OCI-LY1 (cell line): ENCODE measurements around the gene IL21.
"Not testable (repeated sequence)": the region's sequence is repeated elsewhere in the genome, so short reads cannot be mapped to it uniquely, and the experiment has no call there.

ENCODE experiments used
- H2AFZ ChIP-seq: fragments of 200-600 bp; sonication (generic), shearing (Covaris generic); 2 replicates; pipeline ENCODE4 v1.6.0; 2014; ENCODE audit warnings: antibody characterized with exemption, mild to moderate bottlenecking, low read length
- H3F3A ChIP-seq: fragments of 200-600 bp; sonication (generic), shearing (Covaris generic); 2 replicates; pipeline ENCODE4 v1.6.0; 2014; ENCODE audit warnings: mild to moderate bottlenecking, antibody characterized with exemption, low read length, moderate library complexity; ENCODE audit not compliant: insufficient read depth
- H3K27ac ChIP-seq: fragments of 200-600 bp; sonication (generic); 2 replicates; pipeline ENCODE4 v1.5.1; 2014; ENCODE audit warnings: low read length, mixed run types, mild to moderate bottlenecking, low read depth; ENCODE audit not compliant: poor library complexity, severe bottlenecking
- H3K27me3 ChIP-seq: fragments of 200-600 bp; sonication (generic); 2 replicates; pipeline ENCODE4 v1.6.0; 2014; ENCODE audit warnings: antibody characterized with exemption, mild to moderate bottlenecking, low read length, moderate library complexity; ENCODE audit not compliant: insufficient read depth
- H3K36me3 ChIP-seq: fragments of 200-600 bp; sonication (generic); 2 replicates; pipeline ENCODE4 v1.6.1; 2014; ENCODE audit warnings: mild to moderate bottlenecking, antibody characterized with exemption, low read length, moderate library complexity, mixed read lengths; ENCODE audit not compliant: insufficient read depth
- H3K4me1 ChIP-seq: fragments of 200-600 bp; sonication (generic); 2 replicates; pipeline ENCODE4 v1.5.1; 2014; ENCODE audit warnings: mild to moderate bottlenecking, low read length, moderate library complexity; ENCODE audit not compliant: insufficient read depth, severe bottlenecking
- H3K4me2 ChIP-seq: fragments of 200-600 bp; sonication (generic), shearing (Covaris generic); 2 replicates; pipeline ENCODE4 v1.6.1; 2014; ENCODE audit warnings: low read length
- H3K4me3 ChIP-seq: fragments of 200-600 bp; sonication (generic); 2 replicates; pipeline ENCODE4 v1.5.1; 2014; ENCODE audit warnings: low read length, low read depth, mild to moderate bottlenecking, mixed read lengths; ENCODE audit not compliant: poor library complexity, severe bottlenecking
- H3K79me2 ChIP-seq: fragments of 200-600 bp; shearing (Covaris generic); 2 replicates; pipeline ENCODE4 v1.6.1; 2016; ENCODE audit warnings: mixed run types, low read length, mixed read lengths; ENCODE audit not compliant: insufficient read depth
- H3K9ac ChIP-seq: fragments of 200-600 bp; sonication (generic), shearing (Covaris generic); 2 replicates; pipeline ENCODE4 v1.6.1; 2014; ENCODE audit warnings: mild to moderate bottlenecking, low read length, mixed read lengths
- H3K9me2 ChIP-seq: fragments of 200-600 bp; sonication (generic), shearing (Covaris generic); 2 replicates; pipeline ENCODE4 v1.6.1; 2014; ENCODE audit warnings: low read depth, mild to moderate bottlenecking, low read length, mixed read lengths
- H3K9me3 ChIP-seq: fragments of 200-600 bp; shearing (Covaris generic); 2 replicates; pipeline ENCODE4 v1.6.1; 2014; ENCODE audit warnings: low read length, mixed read lengths
- H4K20me1 ChIP-seq: fragments of 200-600 bp; sonication (generic), shearing (Covaris generic); 2 replicates; pipeline ENCODE4 v1.6.0; 2016; ENCODE audit warnings: mild to moderate bottlenecking, low read length; ENCODE audit not compliant: insufficient read depth
- EZH2 ChIP-seq: fragments of 200-600 bp; sonication (generic), shearing (Covaris generic); IDR thresholded peaks from 2 replicates; pipeline ENCODE4 v1.8.0; 2017; ENCODE audit warnings: borderline replicate concordance, mixed run types, mild to moderate bottlenecking, antibody characterized with exemption, low read length, moderate library complexity, mixed read lengths
- TF ChIP-seq, protein P1 (sequence below): fragments of 200-600 bp; sonication (generic), shearing (Covaris generic); IDR thresholded peaks from 2 replicates; pipeline ENCODE4 v1.5.1; 2017; ENCODE audit warnings: mild to moderate bottlenecking, antibody characterized with exemption, low read length, moderate library complexity, mixed read lengths

Gene IL21

DNA sequence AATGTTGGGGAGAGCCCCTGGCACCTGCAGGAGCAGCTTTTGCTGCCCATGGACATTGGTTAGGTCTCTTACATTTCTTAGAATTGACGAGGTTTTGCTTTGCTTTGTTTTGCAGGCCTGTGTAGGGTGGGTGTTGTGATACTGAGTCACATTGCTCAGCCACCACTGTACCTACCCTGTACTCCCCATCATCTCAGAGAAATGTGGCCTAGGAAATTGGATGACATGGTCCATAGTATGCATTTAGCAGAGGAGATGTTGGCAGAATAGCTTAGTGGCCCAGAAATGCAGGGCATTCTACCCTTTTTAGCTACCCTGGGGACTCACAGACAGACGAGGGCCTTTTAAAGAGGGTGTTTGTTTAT is 43.7 kb downstream of the IL21 start:
- Histone ChIP-seq H2AFZ (no peak overlapping the region), H3K27me3 (no peaks in the 10 kb centered on the region), H3K9ac (no peak overlapping the region), H4K20me1 (no peaks in the 10 kb centered on the region), H3K9me3 (no peaks in the 10 kb centered on the region), H3F3A (no peaks in the 10 kb centered on the region), H3K4me2 (no peak overlapping the region), H3K4me1 (no peaks in the 10 kb centered on the region), H3K36me3 (no peaks in the 10 kb centered on the region), H3K9me2 (no peaks in the 10 kb centered on the region), H3K27ac (no peak overlapping the region), H3K4me3 (no peak overlapping the region), H3K79me2 (no peaks in the 10 kb centered on the region)
- TF ChIP-seq, protein P1, sequence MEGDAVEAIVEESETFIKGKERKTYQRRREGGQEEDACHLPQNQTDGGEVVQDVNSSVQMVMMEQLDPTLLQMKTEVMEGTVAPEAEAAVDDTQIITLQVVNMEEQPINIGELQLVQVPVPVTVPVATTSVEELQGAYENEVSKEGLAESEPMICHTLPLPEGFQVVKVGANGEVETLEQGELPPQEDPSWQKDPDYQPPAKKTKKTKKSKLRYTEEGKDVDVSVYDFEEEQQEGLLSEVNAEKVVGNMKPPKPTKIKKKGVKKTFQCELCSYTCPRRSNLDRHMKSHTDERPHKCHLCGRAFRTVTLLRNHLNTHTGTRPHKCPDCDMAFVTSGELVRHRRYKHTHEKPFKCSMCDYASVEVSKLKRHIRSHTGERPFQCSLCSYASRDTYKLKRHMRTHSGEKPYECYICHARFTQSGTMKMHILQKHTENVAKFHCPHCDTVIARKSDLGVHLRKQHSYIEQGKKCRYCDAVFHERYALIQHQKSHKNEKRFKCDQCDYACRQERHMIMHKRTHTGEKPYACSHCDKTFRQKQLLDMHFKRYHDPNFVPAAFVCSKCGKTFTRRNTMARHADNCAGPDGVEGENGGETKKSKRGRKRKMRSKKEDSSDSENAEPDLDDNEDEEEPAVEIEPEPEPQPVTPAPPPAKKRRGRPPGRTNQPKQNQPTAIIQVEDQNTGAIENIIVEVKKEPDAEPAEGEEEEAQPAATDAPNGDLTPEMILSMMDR: no peak
- no peak for TF ChIP-seq EZH2

DNA sequence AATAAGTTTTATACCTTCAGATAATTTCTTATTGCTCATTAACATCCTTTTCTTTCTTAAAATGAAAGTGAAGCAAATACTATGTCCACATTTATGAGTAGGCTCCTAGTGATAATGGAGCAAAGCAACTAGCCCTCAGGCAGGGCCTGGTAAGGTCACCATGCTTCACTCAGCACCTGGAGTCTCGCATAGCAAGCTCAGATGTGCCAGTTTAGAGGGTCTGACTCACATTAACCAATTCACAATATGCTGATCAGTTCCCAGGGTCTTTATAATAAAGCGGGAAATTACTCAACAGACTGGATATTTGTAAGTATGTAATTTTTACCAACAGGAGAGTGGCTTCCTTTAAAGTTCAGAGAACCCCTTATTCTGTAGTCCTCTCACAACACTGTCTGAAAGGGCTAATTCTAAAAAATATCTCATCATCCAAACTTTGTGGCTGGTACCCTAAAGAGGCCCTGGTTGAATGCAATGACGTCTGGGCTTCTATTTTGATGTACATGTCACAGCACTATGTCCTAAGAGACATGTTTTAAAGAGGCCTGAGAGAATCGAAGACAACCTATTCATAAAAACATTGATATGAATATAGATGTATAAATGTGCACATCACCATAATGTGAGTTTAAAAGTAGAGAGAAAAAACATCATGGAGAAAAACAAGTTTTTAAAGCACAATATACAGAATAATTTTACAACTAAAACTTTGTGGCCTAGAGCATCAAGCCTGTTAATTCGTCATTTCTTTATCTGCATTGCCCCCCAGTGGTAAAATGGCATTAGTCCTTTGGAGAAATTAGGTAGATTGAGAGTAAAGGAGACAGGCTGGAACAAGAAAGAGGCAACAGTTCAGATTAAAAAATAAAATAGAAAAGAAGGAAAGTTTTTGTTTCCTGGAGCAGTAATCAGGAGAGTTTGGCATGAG is 44.3 kb downstream of the IL21 start:
- Histone ChIP-seq H3K27ac (no peak overlapping the region), H3K9me2 (no peaks in the 10 kb centered on the region), H2AFZ (no peak overlapping the region), H3K36me3 (no peaks in the 10 kb centered on the region), H3F3A (no peaks in the 10 kb centered on the region), H4K20me1 (no peaks in the 10 kb centered on the region), H3K9ac (no peak overlapping the region), H3K9me3 (no peaks in the 10 kb centered on the region), H3K4me1 (no peaks in the 10 kb centered on the region), H3K4me2 (no peak overlapping the region), H3K27me3 (no peaks in the 10 kb centered on the region), H3K4me3 (no peak overlapping the region), H3K79me2 (no peaks in the 10 kb centered on the region)
- TF ChIP-seq EZH2: no peak
- TF ChIP-seq, protein P1: peak; percentile 68

DNA sequence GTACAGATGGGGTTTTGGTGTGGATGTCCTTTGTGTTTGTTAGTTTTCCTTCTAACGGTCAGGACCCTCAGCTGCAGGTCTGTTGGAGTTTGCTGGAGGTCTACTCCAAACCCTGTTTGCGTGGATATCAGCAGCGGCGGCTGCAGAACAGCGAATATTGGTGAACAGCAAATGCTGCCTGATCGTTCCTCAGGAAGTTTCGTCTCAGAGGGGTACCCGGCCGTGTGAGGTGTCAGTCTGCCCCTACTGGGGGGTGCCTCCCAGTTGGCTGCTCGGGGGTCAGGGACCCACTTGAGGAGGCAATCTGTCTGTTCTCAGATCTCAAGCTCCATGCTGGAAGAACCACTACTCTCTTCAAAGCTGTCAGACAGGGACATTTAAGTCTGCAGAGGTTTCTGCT is 46.5 kb downstream of the IL21 start:
- not testable (repeated sequence) for H3F3A ChIP-seq, H3K27ac ChIP-seq, H2AFZ ChIP-seq, H3K9me2 ChIP-seq, H3K4me2 ChIP-seq, H3K9me3 ChIP-seq, H3K9ac ChIP-seq, H3K27me3 ChIP-seq, H3K4me1 ChIP-seq, H3K4me3 ChIP-seq, H3K36me3 ChIP-seq, H3K79me2 ChIP-seq, H4K20me1 ChIP-seq

DNA sequence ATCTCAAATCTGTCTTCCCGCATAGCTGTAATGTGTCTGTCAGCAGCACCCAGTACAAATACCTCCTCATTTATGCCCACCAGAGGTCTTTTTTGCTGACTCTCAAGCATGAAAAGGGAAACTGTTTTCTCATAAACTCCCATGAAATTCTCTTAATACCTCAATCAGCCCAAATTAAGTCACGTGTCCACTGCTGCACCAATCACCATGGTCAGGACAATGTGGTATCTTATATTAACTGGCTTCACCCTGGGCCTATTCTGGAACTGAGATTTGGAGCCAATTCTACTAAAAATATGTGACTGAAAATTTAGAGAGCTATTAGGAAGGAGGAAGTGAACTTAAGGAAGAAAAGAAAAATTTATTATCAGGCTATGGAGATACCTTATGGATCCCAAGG is 58.4 kb downstream of the IL21 start:
- Histone ChIP-seq H2AFZ (no peak overlapping the region), H3K9me3 (no peaks in the 10 kb centered on the region), H3K4me2 (no peak overlapping the region), H4K20me1 (no peaks in the 10 kb centered on the region), H3K36me3 (no peaks in the 10 kb centered on the region), H3K4me3 (no peak overlapping the region), H3K79me2 (no peaks in the 10 kb centered on the region), H3K9me2 (no peaks in the 10 kb centered on the region), H3K9ac (no peak overlapping the region), H3K27ac (no peak overlapping the region), H3K27me3 (no peaks in the 10 kb centered on the region), H3F3A (no peaks in the 10 kb centered on the region), H3K4me1 (no peaks in the 10 kb centered on the region)
- TF ChIP-seq EZH2: no peak
- TF ChIP-seq, protein P1: no peak
